Naive thymus-derived CD4-positive, alpha-beta T cell (primary cell): ENCODE measurements around the gene KIF16B. TPM values are rescaled to one million over a fixed set of nuclear protein-coding genes. Genes with fewer than 3 reads are reported as not detected.
A peak's percentile ranks its signal among the peaks of the same experiment; 100 is the strongest.

Source experiments
- ATAC-seq: fragments of 150-1000 bp; cut with Tn5 transposase; 2 replicates; pipeline ENCODE4 v1.10.0; 2021; ENCODE audit warnings: mild to moderate bottlenecking, moderate library complexity
- CTCF ChIA-PET: fragments of 350-600 bp; sonication (Branson Sonifier 250); formaldehyde crosslinking; loops from one replicate; lab custom pipeline; 2021; ENCODE audit warnings: antibody characterized with exemption; lab: Charles Lee
- POLR2A ChIA-PET: fragments of 350-600 bp; sonication (Branson Sonifier 250); formaldehyde crosslinking; loops from one replicate; lab custom pipeline; 2021; ENCODE audit warnings: antibody characterized with exemption, inconsistent platforms; lab: Charles Lee
- DNase-seq, 9 donors: peaks; one replicate each; pipeline versions ENCODE4 v3.0.0 to v3.0.0-alpha.2; 2020 to 2022; ENCODE audit warnings: mixed read lengths in 1 of 9
- H3K27ac ChIP-seq: one replicate; pipeline ENCODE4 v1.7.0; 2013; ENCODE audit warnings: mild to moderate bottlenecking, low read depth, low read length, moderate library complexity
- H3K27me3 ChIP-seq, 2 donors: one replicate each; pipeline ENCODE4 v1.7.0; 2013; ENCODE audit warnings: low read length in 2 of 2, mild to moderate bottlenecking in 2 of 2, moderate library complexity in 2 of 2; ENCODE audit not compliant: control insufficient read depth in 2 of 2, insufficient read depth in 2 of 2
- H3K36me3 ChIP-seq, 3 experiments: 1 replicate in 2 of 3; 2 replicates in 1 of 3; pipeline ENCODE4 v1.7.0; 2013; ENCODE audit warnings: low read length in 3 of 3, mild to moderate bottlenecking in 3 of 3, moderate library complexity in 1 of 3; ENCODE audit not compliant: insufficient read depth in 3 of 3, control insufficient read depth in 2 of 3
- H3K4me1 ChIP-seq, 2 donors: one replicate each; pipeline ENCODE4 v1.7.0; 2013; ENCODE audit warnings: low read length in 2 of 2, mild to moderate bottlenecking in 2 of 2, moderate library complexity in 1 of 2; ENCODE audit not compliant: control insufficient read depth in 2 of 2, insufficient read depth in 2 of 2
- H3K4me3 ChIP-seq: 2 replicates; pipeline ENCODE4 v1.7.0; 2013; ENCODE audit warnings: mild to moderate bottlenecking, low read length
- H3K9me3 ChIP-seq, 3 experiments: 1 replicate in 2 of 3; 2 replicates in 1 of 3; pipeline ENCODE4 v1.7.0; 2013; ENCODE audit warnings: low read length in 3 of 3; ENCODE audit not compliant: control insufficient read depth in 2 of 3
- H3K27ac Mint-ChIP-seq, 9 donors: one replicate each; pipeline ENCODE4 v1.8.0; 2020 to 2022; ENCODE audit warnings: mixed read lengths in 9 of 9, mild to moderate bottlenecking in 8 of 9, moderate library complexity in 5 of 9, inconsistent platforms in 2 of 9
- H3K27me3 Mint-ChIP-seq, 5 donors: one replicate each; pipeline ENCODE4 v1.8.0; 2021 to 2022; ENCODE audit warnings: mixed read lengths in 5 of 5, mild to moderate bottlenecking in 1 of 5
- H3K36me3 Mint-ChIP-seq, 5 donors: one replicate each; pipeline ENCODE4 v1.8.0; 2020 to 2022; ENCODE audit warnings: mixed read lengths in 5 of 5, mild to moderate bottlenecking in 3 of 5, inconsistent platforms in 1 of 5
- H3K4me1 Mint-ChIP-seq, 7 donors: one replicate each; pipeline ENCODE4 v1.8.0; 2020 to 2022; ENCODE audit warnings: mixed read lengths in 7 of 7, mild to moderate bottlenecking in 3 of 7, inconsistent platforms in 1 of 7
- H3K4me3 Mint-ChIP-seq, 10 donors: one replicate each; pipeline ENCODE4 v1.8.0; 2020 to 2022; ENCODE audit warnings: mild to moderate bottlenecking in 10 of 10, mixed read lengths in 10 of 10, moderate library complexity in 6 of 10, inconsistent platforms in 2 of 10
- H3K9me3 Mint-ChIP-seq, 11 donors: one replicate each; pipeline ENCODE4 v1.8.0; 2020 to 2022; ENCODE audit warnings: mixed read lengths in 11 of 11, mild to moderate bottlenecking in 4 of 11, inconsistent platforms in 1 of 11, moderate library complexity in 1 of 11
- intact Hi-C, 2 donors: fragments of 100-400 bp; cut with micrococcal nuclease; formaldehyde crosslinking; loops; one replicate each; pipeline ENCODE4 v1.15.1; 2023
- polyA plus RNA-seq, 2 donors: library from polyadenylated mRNA; unstranded; fragments of 300-500 nt; fragmentation: Illumina TruSeq; gene quantifications; one replicate each; pipeline ENCODE4 v1.2.3, GENCODE V29; 2021
- total RNA-seq, 6 experiments: library from RNA in 5 of 6; stranded (reverse) in 5 of 6; gene quantifications; 1 replicate in 5 of 6; 2 replicates in 1 of 6; pipeline ENCODE4 v1.2.3 and lab custom pipeline; 2021 to 2026

Gene KIF16B, protein sequence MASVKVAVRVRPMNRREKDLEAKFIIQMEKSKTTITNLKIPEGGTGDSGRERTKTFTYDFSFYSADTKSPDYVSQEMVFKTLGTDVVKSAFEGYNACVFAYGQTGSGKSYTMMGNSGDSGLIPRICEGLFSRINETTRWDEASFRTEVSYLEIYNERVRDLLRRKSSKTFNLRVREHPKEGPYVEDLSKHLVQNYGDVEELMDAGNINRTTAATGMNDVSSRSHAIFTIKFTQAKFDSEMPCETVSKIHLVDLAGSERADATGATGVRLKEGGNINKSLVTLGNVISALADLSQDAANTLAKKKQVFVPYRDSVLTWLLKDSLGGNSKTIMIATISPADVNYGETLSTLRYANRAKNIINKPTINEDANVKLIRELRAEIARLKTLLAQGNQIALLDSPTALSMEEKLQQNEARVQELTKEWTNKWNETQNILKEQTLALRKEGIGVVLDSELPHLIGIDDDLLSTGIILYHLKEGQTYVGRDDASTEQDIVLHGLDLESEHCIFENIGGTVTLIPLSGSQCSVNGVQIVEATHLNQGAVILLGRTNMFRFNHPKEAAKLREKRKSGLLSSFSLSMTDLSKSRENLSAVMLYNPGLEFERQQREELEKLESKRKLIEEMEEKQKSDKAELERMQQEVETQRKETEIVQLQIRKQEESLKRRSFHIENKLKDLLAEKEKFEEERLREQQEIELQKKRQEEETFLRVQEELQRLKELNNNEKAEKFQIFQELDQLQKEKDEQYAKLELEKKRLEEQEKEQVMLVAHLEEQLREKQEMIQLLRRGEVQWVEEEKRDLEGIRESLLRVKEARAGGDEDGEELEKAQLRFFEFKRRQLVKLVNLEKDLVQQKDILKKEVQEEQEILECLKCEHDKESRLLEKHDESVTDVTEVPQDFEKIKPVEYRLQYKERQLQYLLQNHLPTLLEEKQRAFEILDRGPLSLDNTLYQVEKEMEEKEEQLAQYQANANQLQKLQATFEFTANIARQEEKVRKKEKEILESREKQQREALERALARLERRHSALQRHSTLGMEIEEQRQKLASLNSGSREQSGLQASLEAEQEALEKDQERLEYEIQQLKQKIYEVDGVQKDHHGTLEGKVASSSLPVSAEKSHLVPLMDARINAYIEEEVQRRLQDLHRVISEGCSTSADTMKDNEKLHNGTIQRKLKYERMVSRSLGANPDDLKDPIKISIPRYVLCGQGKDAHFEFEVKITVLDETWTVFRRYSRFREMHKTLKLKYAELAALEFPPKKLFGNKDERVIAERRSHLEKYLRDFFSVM (N-terminal part only)
- total RNA-seq (10 to 100 TPM in 3 of 5 experiments, 1 to 10 TPM in 2; 8.4 to 13.7 (median 11.0) TPM), polyA plus RNA-seq (10 to 100 TPM in 1 of 2 donors, 1 to 10 TPM in 1; 6.0 to 10.3 TPM), total RNA-seq (lab: John Stamatoyannopoulos, UW) (28.3 reads per million, percentile 58 among the genes with 10 or more reads in this experiment)

DNA sequence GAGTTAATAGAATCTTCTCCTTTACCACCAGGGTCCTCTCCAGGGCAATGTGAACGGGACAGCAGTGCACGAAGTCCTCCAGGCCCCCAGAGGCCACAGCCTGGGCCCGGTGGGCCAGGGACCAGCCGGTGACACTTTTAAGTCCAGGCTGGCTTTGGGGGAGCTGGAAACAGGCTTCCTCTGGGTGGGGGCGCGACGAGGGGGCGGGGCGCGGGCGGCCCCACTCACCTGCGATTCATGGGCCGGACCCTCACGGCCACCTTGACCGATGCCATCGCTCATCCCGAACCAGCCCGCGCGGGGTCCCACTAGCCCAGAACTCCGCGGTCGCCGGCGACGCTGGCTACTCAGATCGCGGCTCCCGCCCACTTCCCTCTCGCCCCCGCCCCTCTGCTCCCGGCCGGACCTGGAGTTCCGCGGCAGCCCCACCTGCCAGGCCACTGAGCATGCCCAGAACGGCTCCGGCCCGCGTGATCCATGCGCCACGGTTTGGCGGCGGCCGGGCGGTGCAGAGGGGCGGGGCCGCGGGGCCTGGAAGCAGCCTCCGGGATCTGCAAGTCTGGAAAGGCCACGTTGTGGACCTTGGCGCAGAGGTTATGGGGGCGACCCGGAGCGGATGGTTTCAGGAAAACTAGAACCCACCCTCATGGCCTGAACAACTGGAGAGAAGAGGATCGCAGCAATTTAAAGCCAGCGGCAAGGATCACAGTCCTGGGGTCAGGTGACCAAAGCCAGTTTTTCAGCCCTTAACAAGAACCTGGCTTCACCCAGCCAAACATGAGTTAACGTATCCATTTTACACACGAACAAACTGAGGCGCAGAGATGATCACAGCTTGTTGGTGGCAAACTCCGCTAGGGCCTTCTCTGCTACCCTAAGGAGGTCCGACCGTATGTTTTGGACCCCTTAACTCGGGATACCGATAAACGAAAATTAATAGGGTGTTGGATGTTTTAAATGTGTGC is at the start of gene KIF16B:
Gene KIF16B, minus strand, starts transcription at position 448 of the 965 bp plus-strand sequence. Its CDS starts 173 bp downstream, at position 275.
- Mint-ChIP-seq H3K36me3 (peaks cover 0 to 6% (median 0%) of the 10 kb centered on the region in 5 donors), H3K27ac (peak within 1 kb of the TSS; percentile 52 to 90 (median 85)), H3K9me3 (no peaks in the 10 kb centered on the region), H3K27me3 (peaks cover 0 to 8% (median 0%) of the 10 kb centered on the region in 5 donors), H3K4me3 (peak within 1 kb of the TSS; percentile 88 to 97 (median 92)), H3K4me1 (peaks cover 16 to 61% (median 50%) of the 10 kb centered on the region in 7 donors)
- Histone ChIP-seq H3K4me3 (peak within 1 kb of the TSS; percentile 78), H3K27me3 (no peaks in the 10 kb centered on the region), H3K27ac (peak within 1 kb of the TSS; percentile 61), H3K36me3 (no peaks in the 10 kb centered on the region), H3K9me3 (no peaks in the 10 kb centered on the region), H3K4me1 (peaks cover 9 to 11% of the 10 kb centered on the region in 2 donors)
- POLR2A ChIA-PET, result interaction anchor here (2.8 kb wide), 1 partner anchor 156 kb away, joined by 19 read pairs; the partner anchor contains the start of gene SNRPB2
- peak; percentile 62 to 97 (median 76) for DNase-seq
- intact Hi-C loops, result loop anchor here (1.0 to 5.0 kb wide), 6 partner anchors 157 to 1994 kb away; partner anchors contain the start of genes MGME1 (in 2 of the 2), SNX5 (in 2 of the 2), DSTN (in 1 of the 2) and RRBP1 (in 1 of the 2)
- ATAC-seq, result peak; percentile 88
- CTCF ChIA-PET, result no interaction called here

- peaks cover 0 to 3% (median 0%) of the 10 kb centered on the region in 5 donors for H3K27me3 Mint-ChIP-seq
- no peak overlapping the region for H3K27ac Mint-ChIP-seq
- H3K4me3 Mint-ChIP-seq, result no peak overlapping the region
- H3K36me3 Mint-ChIP-seq, result peaks cover 0 to 3% (median 0%) of the 10 kb centered on the region in 5 donors
- no peak for ATAC-seq
- Histone ChIP-seq H3K4me1 (no peaks in the 10 kb centered on the region), H3K36me3 (no peaks in the 10 kb centered on the region), H3K27ac (no peak overlapping the region), H3K4me3 (no peak overlapping the region), H3K9me3 (peaks cover 0 to 2% (median 0%) of the 10 kb centered on the region in 3 experiments), H3K27me3 (no peaks in the 10 kb centered on the region)
- no peaks in the 10 kb centered on the region for H3K4me1 Mint-ChIP-seq
- no peak for DNase-seq
- ChIA-PET POLR2A (no interaction called here), CTCF (no interaction called here)
- H3K9me3 Mint-ChIP-seq, result peaks cover 0 to 15% (median 7%) of the 10 kb centered on the region in 11 donors
- intact Hi-C loops, result no loop called here
Observed at GRCh38 chr20:16622501-16622900, 49.3 kb upstream of the KIF16B start.

DNA sequence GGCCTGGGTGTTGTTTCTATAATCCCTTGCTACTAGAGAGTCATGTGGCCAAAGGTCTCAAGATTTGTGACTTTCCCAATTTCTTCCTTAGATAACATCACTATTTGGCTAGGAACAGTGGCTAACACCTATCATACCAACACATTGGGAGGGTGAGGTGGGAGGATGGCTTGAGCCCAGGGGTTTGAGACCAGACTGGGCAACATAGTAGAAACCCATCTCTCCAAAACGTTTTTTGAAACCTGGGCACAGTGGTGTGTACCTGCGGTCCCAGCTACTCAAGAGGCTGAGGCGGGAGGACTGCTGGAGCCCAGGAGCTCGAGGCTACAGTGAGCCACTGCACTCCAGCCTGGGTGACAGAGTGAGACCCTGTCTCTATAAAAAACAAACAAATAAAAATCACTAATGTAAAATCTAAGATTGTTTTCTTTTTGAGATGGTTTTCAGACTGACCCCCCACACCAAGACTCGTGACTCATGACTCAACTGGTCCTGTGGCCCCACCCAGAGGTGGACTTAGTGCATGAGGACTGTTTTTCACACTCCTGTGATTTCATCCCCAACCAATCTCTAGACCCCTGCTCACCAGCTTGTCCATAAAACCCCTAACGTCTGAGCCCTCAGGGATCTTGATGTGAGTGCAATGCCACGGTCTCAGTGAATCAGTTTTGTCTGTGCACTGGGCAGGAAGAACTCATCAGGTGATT is 48.3 kb upstream of the KIF16B start:
- intact Hi-C loops, result no loop called here
- Mint-ChIP-seq H3K27me3 (peaks cover 0 to 3% (median 0%) of the 10 kb centered on the region in 5 donors), H3K36me3 (peaks cover 0 to 5% (median 0%) of the 10 kb centered on the region in 5 donors), H3K4me3 (no peak overlapping the region), H3K4me1 (no peaks in the 10 kb centered on the region), H3K9me3 (peaks cover 0 to 24% (median 12%) of the 10 kb centered on the region in 11 donors), H3K27ac (no peak overlapping the region)
- ChIA-PET POLR2A (no interaction called here), CTCF (no interaction called here)
- H3K36me3 ChIP-seq, result no peaks in the 10 kb centered on the region
- no peaks in the 10 kb centered on the region for H3K4me1 ChIP-seq
- no peak for DNase-seq
- no peak overlapping the region for H3K27ac ChIP-seq
- peaks cover 0 to 9% (median 0%) of the 10 kb centered on the region in 3 experiments for H3K9me3 ChIP-seq
- no peaks in the 10 kb centered on the region for H3K27me3 ChIP-seq
- no peak overlapping the region for H3K4me3 ChIP-seq
- ATAC-seq, result no peak

- Histone ChIP-seq H3K27me3 (no peaks in the 10 kb centered on the region), H3K27ac (no peak overlapping the region), H3K4me1 (no peaks in the 10 kb centered on the region), H3K36me3 (no peaks in the 10 kb centered on the region), H3K9me3 (peaks cover 0 to 9% (median 0%) of the 10 kb centered on the region in 3 experiments), H3K4me3 (no peak overlapping the region)
- POLR2A ChIA-PET, result no interaction called here
- H3K9me3 Mint-ChIP-seq, result peaks cover 0 to 27% (median 13%) of the 10 kb centered on the region in 11 donors
- H3K4me3 Mint-ChIP-seq, result no peak overlapping the region
- peaks cover 0 to 7% (median 0%) of the 10 kb centered on the region in 5 donors for H3K36me3 Mint-ChIP-seq
- intact Hi-C loops, result no loop called here
- no peaks in the 10 kb centered on the region for H3K4me1 Mint-ChIP-seq
- ATAC-seq (no peak), DNase-seq (no peak)
- CTCF ChIA-PET, result no interaction called here
- H3K27me3 Mint-ChIP-seq, result peaks cover 0 to 3% (median 0%) of the 10 kb centered on the region in 5 donors
- H3K27ac Mint-ChIP-seq, result no peak overlapping the region
Observed at GRCh38 chr20:16620961-16621360, 47.7 kb upstream of the KIF16B start.

DNA sequence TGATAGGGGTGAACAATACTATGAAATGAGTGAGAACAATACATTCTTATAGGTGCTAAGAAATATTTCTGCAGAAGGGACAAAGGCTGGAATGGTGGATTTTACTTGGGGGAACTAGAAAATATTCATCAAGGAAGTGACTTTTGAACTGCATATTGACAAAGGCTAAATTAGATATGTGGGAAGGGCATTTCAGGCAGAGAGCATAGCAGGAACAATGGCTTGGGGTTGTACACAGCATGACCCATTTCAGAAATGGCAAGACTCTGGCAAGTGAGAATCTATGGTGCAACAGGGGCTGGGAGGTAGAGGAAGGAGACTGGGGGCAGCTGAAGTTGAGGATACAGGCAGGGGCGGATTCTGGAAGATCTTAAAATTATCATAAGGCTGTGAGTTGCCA is 46.7 kb upstream of the KIF16B start:
- no peaks in the 10 kb centered on the region for H3K4me1 ChIP-seq
- H3K27me3 ChIP-seq, result no peaks in the 10 kb centered on the region
- Mint-ChIP-seq H3K9me3 (peaks cover 0 to 27% (median 13%) of the 10 kb centered on the region in 11 donors), H3K36me3 (peaks cover 0 to 7% (median 0%) of the 10 kb centered on the region in 5 donors), H3K4me1 (no peaks in the 10 kb centered on the region), H3K4me3 (no peak overlapping the region), H3K27me3 (peaks cover 0 to 3% (median 0%) of the 10 kb centered on the region in 5 donors), H3K27ac (no peak overlapping the region)
- intact Hi-C loops, result no loop called here
- peaks cover 0 to 9% (median 0%) of the 10 kb centered on the region in 3 experiments for H3K9me3 ChIP-seq
- ChIA-PET POLR2A (no interaction called here), CTCF (no interaction called here)
- DNase-seq, result no peak
- no peak overlapping the region for H3K27ac ChIP-seq
- no peak overlapping the region for H3K4me3 ChIP-seq
- no peaks in the 10 kb centered on the region for H3K36me3 ChIP-seq
- no peak for ATAC-seq
